Stimulated activated CD4-positive, alpha-beta T cell treated with anti-CD3 and anti-CD28 coated beads, Interleukin-4, amount 100 ng/mL, for 24 hours (primary cell): ENCODE measurements around the gene CACNA2D2.

ENCODE experiments used
- DNase-seq: peaks from one replicate; pipeline ENCODE4 v3.0.0-alpha.2; 2020

CACNA2D2 gene

GRCh38 chr3:50493623-50494022 is 9.8 kb downstream of the CACNA2D2 start:
- DNase-seq, result no peak

GRCh38 chr3:50493086-50493485 is 10.3 kb downstream of the CACNA2D2 start:
- no peak for DNase-seq

GRCh38 chr3:50491023-50491422 is 12.4 kb downstream of the CACNA2D2 start:
- no peak for DNase-seq

GRCh38 chr3:50490424-50490823 is 13.0 kb downstream of the CACNA2D2 start:
- DNase-seq, result no peak

- no peak for DNase-seq
Measured at GRCh38 chr3:50487181-50487580, 16.3 kb downstream of the CACNA2D2 start.

- no peak for DNase-seq
Measured at GRCh38 chr3:50486219-50486888, 17.1 kb downstream of the CACNA2D2 start.

- DNase-seq, result no peak
Measured at GRCh38 chr3:50484722-50485121, 18.7 kb downstream of the CACNA2D2 start.

- no peak for DNase-seq
Measured at GRCh38 chr3:50483374-50483773, 20.1 kb downstream of the CACNA2D2 start.

GRCh38 chr3:50481992-50482391 is 21.4 kb downstream of the CACNA2D2 start:
- DNase-seq, result no peak

- DNase-seq, result no peak
Measured at GRCh38 chr3:50480471-50480870, 23.0 kb downstream of the CACNA2D2 start.

- no peak for DNase-seq
Measured at GRCh38 chr3:50479523-50479922, 23.9 kb downstream of the CACNA2D2 start.

- DNase-seq, result no peak
Measured at GRCh38 chr3:50478671-50479260, 24.7 kb downstream of the CACNA2D2 start.

GRCh38 chr3:50478051-50478450 is 25.4 kb downstream of the CACNA2D2 start:
- DNase-seq, result no peak

- no peak for DNase-seq
Measured at GRCh38 chr3:50475348-50475747, 28.1 kb downstream of the CACNA2D2 start.

GRCh38 chr3:50474717-50475116 is 28.7 kb downstream of the CACNA2D2 start:
- no peak for DNase-seq

- DNase-seq, result no peak
Measured at GRCh38 chr3:50473768-50474167, 29.7 kb downstream of the CACNA2D2 start.

- DNase-seq, result no peak
Measured at GRCh38 chr3:50472958-50473357, 30.5 kb downstream of the CACNA2D2 start.

- DNase-seq, result no peak
Measured at GRCh38 chr3:50470658-50471057, 32.8 kb downstream of the CACNA2D2 start.

GRCh38 chr3:50467919-50468318 is 35.5 kb downstream of the CACNA2D2 start:
- DNase-seq, result no peak

- no peak for DNase-seq
Measured at GRCh38 chr3:50466177-50466576, 37.3 kb downstream of the CACNA2D2 start.

- no peak for DNase-seq
Measured at GRCh38 chr3:50464569-50464968, 38.9 kb downstream of the CACNA2D2 start.

- no peak for DNase-seq
Measured at GRCh38 chr3:50459785-50460184, 43.6 kb downstream of the CACNA2D2 start.

GRCh38 chr3:50457988-50458387 is 45.4 kb downstream of the CACNA2D2 start:
- DNase-seq, result no peak

GRCh38 chr3:50455161-50456018 is 48.0 kb downstream of the CACNA2D2 start:
- no peak for DNase-seq
